H54 (cell line): ENCODE measurements around the gene MRPL41.

ENCODE experiments used
- DNase-seq: peaks from one replicate; pipeline ENCODE4 v3.0.0; 2011; ENCODE audit warnings: low spot score, mixed read lengths; ENCODE audit not compliant: insufficient read length
- FAIRE-seq: peaks from 3 replicates; lab custom pipeline; 2011; peaks lifted over from hg19 to GRCh38; lab: Jason Lieb, UNC
- POLR2A ChIP-seq: IDR thresholded peaks from 2 replicates; pipeline ENCODE4 v1.6.1; 2011; ENCODE audit warnings: low read depth, mild to moderate bottlenecking, low read length

The MRPL41 gene

GRCh38 chr9:137579259-137579604, 27.6 kb downstream of the MRPL41 start:
- no peak for FAIRE-seq
- no peak for TF ChIP-seq POLR2A
- DNase-seq = no peak

- TF ChIP-seq POLR2A = no peak
- DNase-seq (no peak), FAIRE-seq (no peak)
These were observed 28.7 kb downstream of the MRPL41 start for GRCh38 chr9:137580209-137580953.

- no peak for TF ChIP-seq POLR2A
- DNase-seq = no peak
- FAIRE-seq = no peak
These were observed 29.3 kb downstream of the MRPL41 start for GRCh38 chr9:137580954-137581322.

GRCh38 chr9:137581361-137582285, 29.9 kb downstream of the MRPL41 start:
- TF ChIP-seq POLR2A = no peak
- FAIRE-seq = no peak

GRCh38 chr9:137582286-137582860, 30.7 kb downstream of the MRPL41 start:
- no peak for FAIRE-seq

More at GRCh38 chr9:137581361-137582285, 29.9 kb downstream of the MRPL41 start:
- no peak for DNase-seq

DNA sequence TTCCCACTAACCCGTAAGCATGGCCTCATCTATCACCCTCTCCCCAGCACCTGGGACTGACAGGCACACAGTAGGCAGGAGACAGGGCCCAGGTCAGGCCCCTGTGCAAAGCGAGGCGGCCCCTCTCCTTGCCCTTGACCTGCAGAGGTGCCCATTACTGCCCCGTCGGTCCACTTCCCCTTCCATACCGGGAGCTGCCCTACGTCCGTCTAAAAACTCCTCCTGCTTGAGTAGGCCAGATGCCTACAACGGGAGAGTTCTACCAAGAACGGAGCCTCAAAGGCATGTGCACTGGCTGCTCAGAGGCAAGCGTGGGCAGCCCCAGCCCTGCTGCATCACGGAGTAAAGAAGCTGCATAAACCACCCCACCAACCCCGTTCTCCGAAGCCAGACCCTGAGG, 31.7 kb downstream of the MRPL41 start:
- no peak for TF ChIP-seq POLR2A
- no peak for FAIRE-seq
- DNase-seq = no peak

More at GRCh38 chr9:137582286-137582860, 30.7 kb downstream of the MRPL41 start:
- peak; percentile 51 for DNase-seq
- no peak for TF ChIP-seq POLR2A

DNA sequence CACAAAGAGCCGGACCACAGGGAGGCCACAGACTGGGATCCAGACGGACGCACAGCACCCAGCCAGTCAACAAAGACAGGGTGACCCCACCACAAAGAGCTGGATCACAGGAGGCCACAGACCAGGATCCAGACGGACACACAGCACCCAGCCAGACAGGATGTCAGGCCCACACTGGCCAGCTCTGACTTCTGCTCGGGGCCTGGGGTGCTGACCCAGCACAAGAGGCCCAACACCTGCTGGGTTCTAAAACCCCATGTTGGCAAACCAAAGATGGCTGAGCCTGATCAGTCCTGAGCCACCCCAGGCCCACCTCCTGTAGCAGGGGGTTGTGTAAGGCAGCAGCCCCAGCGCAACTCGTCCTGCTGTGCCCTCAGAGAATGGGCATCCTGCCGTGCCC, 32.3 kb downstream of the MRPL41 start:
- no peak for TF ChIP-seq POLR2A
- no peak for FAIRE-seq

DNA sequence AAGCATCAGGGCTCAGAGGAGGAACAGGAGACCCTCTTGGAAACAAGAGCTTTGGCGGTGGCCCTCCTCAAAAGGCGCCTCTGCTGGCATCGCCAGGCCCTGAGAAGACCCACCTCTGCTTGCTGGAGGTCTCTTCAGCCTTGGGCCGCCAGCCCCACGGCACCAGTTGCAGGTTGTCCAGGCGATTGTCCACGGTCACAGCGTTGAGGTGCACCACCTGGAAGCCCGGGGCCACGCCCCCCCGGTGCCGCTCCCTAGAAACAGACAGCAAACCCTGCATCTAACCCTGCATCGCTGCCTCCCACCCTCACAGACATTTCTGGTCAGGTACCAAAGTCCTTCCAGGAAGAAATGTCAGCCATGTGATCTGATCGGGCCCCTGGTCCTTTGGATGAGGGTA, 35.2 kb downstream of the MRPL41 start:
- no peak for DNase-seq
- TF ChIP-seq POLR2A = no peak
- no peak for FAIRE-seq

More for the DNA sequence above, 32.3 kb downstream of the MRPL41 start:
- DNase-seq = no peak

GRCh38 chr9:137588311-137588710, 36.6 kb downstream of the MRPL41 start:
- DNase-seq (no peak), FAIRE-seq (no peak)
- no peak for TF ChIP-seq POLR2A

DNA sequence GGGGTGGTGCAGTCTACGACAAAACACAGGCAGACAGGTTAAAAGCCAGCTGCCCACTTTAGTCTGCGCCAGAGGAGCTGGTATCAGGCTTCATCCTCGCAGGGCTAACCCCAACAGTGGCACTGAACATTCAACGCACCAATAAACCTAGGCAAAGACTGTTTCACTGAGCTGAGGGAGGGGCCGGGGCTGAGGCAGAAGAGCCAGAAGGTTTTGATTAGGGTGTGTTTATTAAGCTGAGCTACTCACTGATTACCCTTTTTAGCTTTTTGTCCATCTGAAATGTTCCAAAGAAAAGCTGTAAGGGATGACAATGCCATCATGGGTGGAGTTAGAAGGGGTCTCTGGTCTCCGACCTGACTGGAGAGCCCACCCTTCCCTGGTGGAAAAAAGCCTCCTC, 37.2 kb downstream of the MRPL41 start:
- FAIRE-seq = no peak
- no peak for DNase-seq
- no peak for TF ChIP-seq POLR2A

- DNase-seq (no peak), FAIRE-seq (no peak)
- no peak for TF ChIP-seq POLR2A
These were observed 37.9 kb downstream of the MRPL41 start for GRCh38 chr9:137589441-137590122.

DNA sequence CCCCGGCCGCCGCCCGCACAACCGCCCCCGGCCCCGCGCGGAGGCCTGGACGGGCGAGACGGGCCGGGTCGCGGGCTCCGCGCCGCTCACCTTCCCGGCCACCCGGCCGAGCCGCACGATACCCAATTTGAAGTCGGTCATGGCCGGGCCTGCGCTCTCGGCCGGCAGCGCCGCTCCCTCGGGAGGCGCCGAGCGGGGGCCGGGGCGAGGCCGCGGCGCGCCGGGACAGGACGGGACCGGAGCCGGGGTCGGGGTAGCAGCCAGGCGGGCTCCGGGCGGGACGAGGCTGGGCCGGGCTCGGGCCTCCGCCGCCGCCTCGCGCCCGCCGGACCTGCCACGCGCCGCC, 38.4 kb downstream of the MRPL41 start:
- DNase-seq = no peak
- no peak for TF ChIP-seq POLR2A
- FAIRE-seq = no peak

DNA sequence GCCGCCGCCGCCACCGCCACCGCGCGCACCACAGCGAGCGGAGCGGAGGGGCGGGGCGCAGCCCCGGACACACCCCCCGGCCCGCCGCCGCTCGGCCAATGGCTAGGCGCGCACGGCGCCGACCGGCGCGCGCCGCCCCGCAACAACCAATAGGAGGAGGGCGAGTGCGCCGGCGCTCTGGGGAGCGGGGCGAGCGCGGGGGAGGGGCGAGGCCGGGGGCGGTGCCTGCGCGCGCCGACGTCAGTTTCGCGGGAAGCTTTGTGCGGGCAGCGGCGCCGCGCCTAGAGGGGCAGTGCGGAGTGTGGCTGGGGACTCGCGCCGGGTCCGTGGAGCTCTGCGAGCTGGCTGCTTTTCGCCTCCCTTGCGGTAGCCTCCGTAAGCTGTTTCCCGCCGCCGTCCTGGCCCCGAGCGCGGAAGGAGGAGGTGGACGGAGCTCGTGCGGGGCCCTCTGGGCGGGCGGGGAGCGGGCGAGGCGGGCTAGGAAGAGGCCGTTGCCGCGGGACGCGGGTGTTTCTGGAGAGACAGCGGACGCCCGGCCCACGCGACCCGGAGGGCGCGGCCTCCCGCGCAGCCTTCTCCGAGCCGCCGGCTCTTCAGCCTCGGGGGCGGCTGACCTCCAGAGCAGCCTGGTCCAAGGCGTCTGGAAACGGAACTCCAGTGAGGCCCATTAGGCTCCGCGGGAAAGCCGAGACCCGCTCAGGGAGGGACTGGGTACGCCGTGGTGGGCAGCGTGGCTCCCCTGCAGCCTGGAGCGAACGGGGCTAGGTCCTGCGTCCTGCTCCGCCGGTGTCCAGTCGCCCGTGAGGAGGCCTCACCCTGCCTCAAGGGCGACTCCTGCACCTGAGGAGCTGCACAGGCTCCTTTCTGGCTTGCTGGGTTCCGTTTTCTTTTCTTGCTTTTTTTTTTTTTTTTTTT, 39.0 kb downstream of the MRPL41 start, which contains the start of gene ZMYND19:
Gene ZMYND19 (minus strand): TSS at position 44 of the 915 bp plus-strand sequence. CDS start 249 bp downstream, outside the sequence.
- FAIRE-seq (no peak), DNase-seq (peak; percentile 98)
- TF ChIP-seq POLR2A = peak; percentile 76
